Kidney (tissue), 14 donors: ENCODE results near the gene DNAH17. TPM values are rescaled to one million over a fixed set of nuclear protein-coding genes. Genes with fewer than 3 reads are reported as not detected.
A peak's percentile ranks its signal among the peaks of the same experiment; 100 is the strongest.

Experiments
- DNase-seq, 5 donors: peaks; one replicate each; pipeline ENCODE4 v3.0.0-alpha.2; 2013 to 2020
- FAIRE-seq: peaks from 2 replicates; lab custom pipeline; 2012; peaks lifted over from hg19 to GRCh38; lab: Jason Lieb, UNC
- H3K27ac ChIP-seq, 2 donors: one replicate each; pipeline ENCODE4 v1.7.0; 2013; ENCODE audit warnings: low read depth in 2 of 2, low read length in 2 of 2, inconsistent platforms in 1 of 2
- H3K27me3 ChIP-seq: one replicate; pipeline ENCODE4 v1.7.1; 2013; ENCODE audit warnings: low read length, inconsistent platforms; ENCODE audit not compliant: control insufficient read depth, insufficient read depth
- H3K36me3 ChIP-seq, 3 donors: one replicate each; pipeline versions ENCODE4 v1.7.0 to v1.7.1; 2013; ENCODE audit warnings: low read length in 3 of 3, control low read depth in 1 of 3, inconsistent platforms in 1 of 3; ENCODE audit not compliant: insufficient read depth in 3 of 3, control insufficient read depth in 2 of 3
- H3K4me1 ChIP-seq, 3 donors: one replicate each; pipeline versions ENCODE4 v1.7.0 to v1.7.1; 2013; ENCODE audit warnings: low read length in 3 of 3, inconsistent platforms in 1 of 3, low read depth in 1 of 3; ENCODE audit not compliant: control insufficient read depth in 2 of 3, insufficient read depth in 2 of 3
- H3K4me3 ChIP-seq, 3 donors: one replicate each; pipeline versions ENCODE4 v1.7.0 to v1.8.1; 2013; ENCODE audit warnings: low read length in 3 of 3, control low read depth in 1 of 3, inconsistent platforms in 1 of 3
- H3K9ac ChIP-seq, 3 donors: one replicate each; pipeline versions ENCODE4 v1.7.0 to v1.7.1; 2013; ENCODE audit warnings: low read length in 3 of 3, control low read depth in 1 of 3, inconsistent platforms in 1 of 3
- H3K9me3 ChIP-seq, 3 donors: one replicate each; pipeline versions ENCODE4 v1.7.0 to v1.7.1; 2013; ENCODE audit warnings: low read length in 3 of 3, control low read depth in 1 of 3, inconsistent platforms in 1 of 3; ENCODE audit not compliant: control insufficient read depth in 2 of 3, insufficient read depth in 1 of 3
- CTCF ChIP-seq: IDR thresholded peaks from 3 replicates; pipeline ENCODE4 v1.5.1; 2012; ENCODE audit warnings: mild to moderate bottlenecking, moderate library complexity, borderline replicate concordance; ENCODE audit not compliant: insufficient read depth; ENCODE audit errors: extremely low read depth
- intact Hi-C: fragments of 100-400 bp; cut with DNase I; formaldehyde crosslinking; loops from one replicate; pipeline ENCODE4 v1.11.1; 2022
- polyA plus RNA-seq: library from polyadenylated mRNA; stranded (reverse); fragments of 350-450 nt; fragmentation: Illumina TruSeq; extraction: RNeasy Lipid Tissue Mini Kit (QIAGEN cat#74804); gene quantifications from one replicate; pipeline ENCODE4 v1.2.3, GENCODE V29; 2014; ENCODE audit warnings: low read depth, low replicate concordance; ENCODE audit not compliant: insufficient read depth
- total RNA-seq: library from RNA; stranded (reverse); fragmentation: NEBNext Ultra II Directional; extraction: Animal tissue kit (Norgen Biotek cat#: 25700); gene quantifications from one replicate; pipeline ENCODE4 v1.2.1, GENCODE V29; 2021
- donor health status: control.
- donor health status: control.
- donor health status: control.
- donor health status: control.
- donor health status: control.
- donor health status: DM: yes; HTN: yes; CAD: no.
- donor health status: Normal renal cell carcinoma (clear cell type).

The DNAH17 gene
- total and polyA plus RNA-seq, 2 donors from 2014 or later: 0.09 to 0.17 TPM

- H3K9ac ChIP-seq: no peak overlapping the region
- DNase-seq: peak in 1 of 5 donors; percentile 63
- no peaks in the 10 kb centered on the region for H3K4me1 ChIP-seq
- H3K27me3 ChIP-seq: no peaks in the 10 kb centered on the region
- FAIRE-seq: no peak
- intact Hi-C loops: no loop called here
- no peak for TF ChIP-seq CTCF
- H3K4me3 ChIP-seq: no peak overlapping the region
- no peak overlapping the region for H3K27ac ChIP-seq
- H3K9me3 ChIP-seq: no peaks in the 10 kb centered on the region
- no peaks in the 10 kb centered on the region for H3K36me3 ChIP-seq
Observed at GRCh38 chr17:78494696-78495330, 82.4 kb downstream of the DNAH17 start.

- Histone ChIP-seq H3K27ac (no peak overlapping the region), H3K36me3 (no peaks in the 10 kb centered on the region), H3K9me3 (no peaks in the 10 kb centered on the region), H3K4me1 (no peaks in the 10 kb centered on the region), H3K27me3 (no peaks in the 10 kb centered on the region), H3K9ac (no peak overlapping the region), H3K4me3 (no peak overlapping the region)
- FAIRE-seq (no peak), DNase-seq (no peak)
- intact Hi-C loops: no loop called here
- no peak for TF ChIP-seq CTCF
Observed at GRCh38 chr17:78493853-78494695, 83.1 kb downstream of the DNAH17 start.

GRCh38 chr17:78493450-78493849, 83.7 kb downstream of the DNAH17 start:
- Histone ChIP-seq H3K9ac (no peak overlapping the region), H3K9me3 (no peaks in the 10 kb centered on the region), H3K4me3 (no peak overlapping the region), H3K36me3 (no peaks in the 10 kb centered on the region), H3K27ac (no peak overlapping the region), H3K27me3 (no peaks in the 10 kb centered on the region), H3K4me1 (no peaks in the 10 kb centered on the region)
- peak in 2 of 5 donors; percentile 47 to 73 for DNase-seq
- no peak for FAIRE-seq
- intact Hi-C loops: no loop called here
- TF ChIP-seq CTCF: no peak
